ENCODE measurements around the gene NSD2.
"Not testable (repeated sequence)": the region's sequence is repeated elsewhere in the genome, so short reads cannot be mapped to it uniquely, and the experiment has no call there.

Gene NSD2

GRCh38 chr4:1991596-1992434, 120.6 kb downstream of the NSD2 start:
- DNase-seq (ENCODE audit: low read depth): no peak
- H3K4me3 ChIP-seq (ENCODE audit: low read depth, low read length): no peak overlapping the region
- TF ChIP-seq CTCF (IDR thresholded peaks at IDR 0.05; ENCODE audit: low read depth, low read length, missing control alignments): no peak

GRCh38 chr4:1992468-1993168, 121.4 kb downstream of the NSD2 start:
- TF ChIP-seq CTCF (IDR thresholded peaks at IDR 0.05; ENCODE audit: low read depth, low read length, missing control alignments): no peak
- no peak overlapping the region for H3K4me3 ChIP-seq (ENCODE audit: low read depth, low read length)
- DNase-seq (ENCODE audit: low read depth): no peak

GRCh38 chr4:1993169-1993516, 122.0 kb downstream of the NSD2 start:
- no peak overlapping the region for H3K4me3 ChIP-seq (ENCODE audit: low read depth, low read length)
- no peak for DNase-seq (ENCODE audit: low read depth)
- TF ChIP-seq CTCF (IDR thresholded peaks at IDR 0.05; ENCODE audit: low read depth, low read length, missing control alignments): no peak

GRCh38 chr4:1993718-1994516, 122.7 kb downstream of the NSD2 start:
- H3K4me3 ChIP-seq (ENCODE audit: low read depth, low read length); DNase-seq (ENCODE audit: low read depth): not testable (repeated sequence)

GRCh38 chr4:1994938-1995337, 123.7 kb downstream of the NSD2 start:
- no peak for TF ChIP-seq CTCF (IDR thresholded peaks at IDR 0.05; ENCODE audit: low read depth, low read length, missing control alignments)
- DNase-seq (ENCODE audit: low read depth): no peak
- H3K4me3 ChIP-seq (ENCODE audit: low read depth, low read length): no peak overlapping the region

- no peak overlapping the region for H3K4me3 ChIP-seq (ENCODE audit: low read depth, low read length)
- DNase-seq (ENCODE audit: low read depth): no peak
- TF ChIP-seq CTCF (IDR thresholded peaks at IDR 0.05; ENCODE audit: low read depth, low read length, missing control alignments): no peak
These were observed 125.8 kb downstream of the NSD2 start for GRCh38 chr4:1996866-1997611.

All from GM12864 (cell line).